Measurements from ENCODE around the gene AREL1.

The AREL1 gene

DNA sequence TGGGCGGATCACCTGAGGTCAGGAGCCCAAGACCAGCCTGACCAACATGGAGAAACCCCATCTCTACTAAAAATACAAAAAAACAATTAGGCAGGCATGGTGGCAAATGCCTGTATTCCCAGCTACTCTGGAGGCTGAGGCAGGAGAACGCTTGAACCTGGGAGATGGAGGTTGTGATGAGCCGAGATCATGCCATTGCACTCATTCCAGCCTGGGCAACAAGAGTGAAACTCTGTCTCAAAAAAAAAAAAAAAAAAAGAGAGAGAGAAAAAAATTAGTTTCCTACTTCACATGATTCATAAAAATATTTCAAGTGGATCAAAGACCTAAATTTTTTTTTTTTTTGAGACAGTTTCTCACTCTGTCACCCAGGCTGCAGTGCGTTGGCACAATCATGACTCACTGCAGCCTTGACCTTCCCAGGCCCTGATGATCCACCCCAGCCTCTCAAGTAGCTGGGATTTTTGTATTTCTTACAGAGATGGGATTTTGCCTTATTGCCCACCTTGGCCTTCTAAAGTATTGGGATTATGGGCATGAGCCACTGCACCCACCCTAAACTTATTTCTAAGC lies 25.0 kb upstream of the AREL1 start:
- H3K27ac ChIP-seq: no peak overlapping the region
- TF ChIP-seq, protein P1, sequence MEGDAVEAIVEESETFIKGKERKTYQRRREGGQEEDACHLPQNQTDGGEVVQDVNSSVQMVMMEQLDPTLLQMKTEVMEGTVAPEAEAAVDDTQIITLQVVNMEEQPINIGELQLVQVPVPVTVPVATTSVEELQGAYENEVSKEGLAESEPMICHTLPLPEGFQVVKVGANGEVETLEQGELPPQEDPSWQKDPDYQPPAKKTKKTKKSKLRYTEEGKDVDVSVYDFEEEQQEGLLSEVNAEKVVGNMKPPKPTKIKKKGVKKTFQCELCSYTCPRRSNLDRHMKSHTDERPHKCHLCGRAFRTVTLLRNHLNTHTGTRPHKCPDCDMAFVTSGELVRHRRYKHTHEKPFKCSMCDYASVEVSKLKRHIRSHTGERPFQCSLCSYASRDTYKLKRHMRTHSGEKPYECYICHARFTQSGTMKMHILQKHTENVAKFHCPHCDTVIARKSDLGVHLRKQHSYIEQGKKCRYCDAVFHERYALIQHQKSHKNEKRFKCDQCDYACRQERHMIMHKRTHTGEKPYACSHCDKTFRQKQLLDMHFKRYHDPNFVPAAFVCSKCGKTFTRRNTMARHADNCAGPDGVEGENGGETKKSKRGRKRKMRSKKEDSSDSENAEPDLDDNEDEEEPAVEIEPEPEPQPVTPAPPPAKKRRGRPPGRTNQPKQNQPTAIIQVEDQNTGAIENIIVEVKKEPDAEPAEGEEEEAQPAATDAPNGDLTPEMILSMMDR (conservative IDR thresholded peaks at IDR 0.05): no peak

DNA sequence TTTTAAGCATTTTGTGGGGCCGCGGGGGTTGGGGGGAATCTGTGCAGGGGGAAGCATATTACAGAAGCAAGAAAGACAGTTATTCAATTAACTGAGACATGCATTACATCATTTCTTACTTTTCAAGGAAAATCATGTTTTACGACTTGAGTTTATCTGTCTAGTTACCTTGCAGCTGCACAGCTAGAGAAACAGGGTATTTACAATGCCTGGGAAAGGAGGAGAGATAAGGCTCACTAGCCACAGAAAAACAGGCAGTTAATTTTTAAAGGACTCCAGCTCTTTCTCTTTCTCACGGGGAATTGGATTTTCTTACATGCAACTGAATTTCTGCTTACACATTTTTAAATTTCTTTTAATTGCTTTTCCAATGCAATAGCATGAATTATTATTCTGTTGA lies 22.2 kb upstream of the AREL1 start:
- no peak overlapping the region for H3K27ac ChIP-seq
- no peak for TF ChIP-seq ZFX (IDR thresholded peaks at IDR 0.05)
- TF ChIP-seq, protein P1 (conservative IDR thresholded peaks at IDR 0.05): no peak

DNA sequence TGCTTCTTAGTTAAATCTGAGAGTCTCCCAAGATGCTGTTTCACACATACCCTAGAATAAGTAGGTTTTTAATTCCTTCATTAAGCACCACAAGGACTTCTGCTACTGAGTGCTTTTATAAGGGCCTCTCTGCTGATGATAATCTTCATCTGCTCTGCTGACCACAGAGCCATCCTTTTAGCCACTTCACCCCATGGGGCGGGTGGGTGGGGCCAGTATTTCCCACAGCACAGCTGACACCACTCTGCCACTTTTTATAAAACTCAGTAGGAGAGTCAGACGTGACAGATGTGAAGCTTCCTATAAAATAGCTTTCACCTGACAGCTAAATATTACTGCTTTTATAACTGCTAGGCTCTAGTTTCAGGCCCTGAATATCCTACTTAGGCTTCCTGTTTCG lies 20.3 kb upstream of the AREL1 start:
- no peak overlapping the region for H3K27ac ChIP-seq
- TF ChIP-seq, protein P1 (conservative IDR thresholded peaks at IDR 0.05): no peak
- no peak for TF ChIP-seq ZFX (IDR thresholded peaks at IDR 0.05)

DNA sequence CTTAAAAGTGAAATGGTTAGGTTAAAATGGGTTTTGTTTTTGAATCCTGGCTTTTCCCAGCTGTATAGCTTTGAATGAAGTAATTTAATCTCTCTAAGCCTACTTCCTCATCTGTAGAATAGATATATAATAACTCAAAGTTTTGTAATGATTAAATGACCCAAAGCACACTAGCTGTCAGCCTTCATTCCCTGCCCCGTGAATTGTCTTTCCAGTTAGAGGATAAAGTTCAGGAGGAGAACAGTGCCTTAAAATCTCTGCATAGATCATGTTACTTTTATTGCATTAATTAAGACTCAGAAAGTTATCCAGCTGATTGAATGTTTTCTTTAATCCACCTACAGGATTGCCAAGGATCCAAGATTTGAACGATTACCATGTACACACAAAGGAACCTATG lies 19.5 kb upstream of the AREL1 start:
- H3K27ac ChIP-seq: no peak overlapping the region
- TF ChIP-seq, protein P1 (conservative IDR thresholded peaks at IDR 0.05): no peak
- TF ChIP-seq ZFX (IDR thresholded peaks at IDR 0.05): no peak

DNA sequence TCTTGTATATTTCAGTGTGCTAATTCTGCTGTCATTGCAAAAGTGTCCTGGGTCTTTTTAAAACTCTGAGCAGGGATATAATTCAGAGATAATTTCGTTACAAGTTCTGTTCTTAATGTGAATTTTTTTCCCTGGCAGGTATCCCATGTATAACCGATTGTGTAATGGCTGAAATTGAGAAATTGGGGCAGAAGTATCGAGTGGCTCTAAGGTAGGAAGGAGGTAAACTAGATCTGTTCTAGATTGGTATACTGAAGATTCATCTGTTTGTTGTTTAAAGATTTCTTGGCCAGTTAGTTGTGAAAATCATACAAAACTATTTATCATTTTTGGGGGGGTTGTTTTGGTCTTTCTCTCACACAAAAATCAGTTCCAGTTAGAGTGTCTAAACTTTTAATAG lies 10.3 kb upstream of the AREL1 start:
- H3K27ac ChIP-seq: no peak overlapping the region
- TF ChIP-seq ZFX (IDR thresholded peaks at IDR 0.05): no peak
- TF ChIP-seq, protein P1 (conservative IDR thresholded peaks at IDR 0.05): no peak

DNA sequence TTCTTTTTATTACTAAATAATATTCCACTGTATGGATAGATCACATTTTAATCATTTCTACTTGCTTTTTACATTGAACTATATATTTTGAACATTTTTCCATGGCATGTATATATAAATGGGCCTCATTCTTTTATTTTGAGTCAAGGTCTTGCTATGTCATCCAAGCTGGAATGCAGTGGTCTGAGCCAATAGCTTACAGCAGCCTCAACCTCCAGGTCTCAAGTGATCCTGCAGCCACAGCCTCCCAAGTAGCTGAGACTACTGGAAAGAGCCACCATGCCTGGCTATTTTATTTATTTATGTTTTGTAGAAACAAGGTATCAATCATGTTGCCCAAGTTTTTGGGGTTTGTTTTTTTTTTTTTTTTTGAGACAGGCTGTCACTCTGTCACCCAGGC lies 7.6 kb upstream of the AREL1 start:
- TF ChIP-seq, protein P1 (conservative IDR thresholded peaks at IDR 0.05): no peak
- TF ChIP-seq ZFX (IDR thresholded peaks at IDR 0.05): no peak
- no peak overlapping the region for H3K27ac ChIP-seq

DNA sequence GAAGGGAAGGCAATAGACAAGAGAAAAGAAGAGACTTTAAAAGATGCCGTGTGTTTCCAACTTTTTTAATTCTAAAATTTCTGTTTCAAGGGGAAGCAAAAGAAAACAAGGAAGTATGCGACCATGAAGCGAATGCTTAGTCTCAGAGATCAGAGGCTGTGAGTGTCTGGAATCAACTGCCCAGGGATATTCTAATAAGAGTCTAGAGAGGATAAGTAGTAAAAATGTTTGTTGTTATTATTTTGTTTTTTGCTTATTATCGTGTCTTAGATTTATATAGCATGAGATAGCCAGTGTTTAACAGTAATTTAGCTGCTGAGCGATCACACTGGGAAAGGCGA lies 485 bp upstream of the AREL1 start:
- TF ChIP-seq ZFX (IDR thresholded peaks at IDR 0.05): no peak
- TF ChIP-seq, protein P1 (conservative IDR thresholded peaks at IDR 0.05): no peak
- peak overlapping the region; percentile 79 for H3K27ac ChIP-seq

Measured in C4-2B (cell line).